Fibroblast of lung (primary cell): Measurements from ENCODE around the gene MAMDC4. TPM values are rescaled to one million over a fixed set of nuclear protein-coding genes. Genes with fewer than 3 reads are reported as not detected.

Source experiments
- DNase-seq, 2 donors: peaks; one replicate each; pipeline versions ENCODE4 v3.0.0 to v3.0.0-alpha.2; 2010; ENCODE audit warnings: low read depth in 2 of 2
- H2AFZ ChIP-seq: 2 replicates; pipeline ENCODE4 v1.5.1; 2012; ENCODE audit warnings: low read length, control low read depth, inconsistent platforms
- H3K27ac ChIP-seq: 2 replicates; pipeline ENCODE4 v1.5.1; 2011; ENCODE audit warnings: low read length, control low read depth; ENCODE audit not compliant: insufficient read depth
- H3K27me3 ChIP-seq: 2 replicates; pipeline ENCODE4 v1.5.1; 2011; ENCODE audit warnings: mild to moderate bottlenecking, low read length; ENCODE audit not compliant: control insufficient read depth, insufficient read depth
- H3K36me3 ChIP-seq: 2 replicates; pipeline ENCODE4 v1.5.1; 2011; ENCODE audit warnings: low read length; ENCODE audit not compliant: control insufficient read depth, insufficient read depth
- H3K4me1 ChIP-seq: 2 replicates; pipeline ENCODE4 v1.5.1; 2011; ENCODE audit warnings: low read length; ENCODE audit not compliant: control insufficient read depth, insufficient read depth; ENCODE audit errors: extremely low read depth
- H3K4me2 ChIP-seq: 2 replicates; pipeline ENCODE4 v1.5.1; 2011; ENCODE audit warnings: low read length, control low read depth; ENCODE audit not compliant: insufficient read depth; ENCODE audit errors: extremely low read depth
- H3K4me3 ChIP-seq, 4 experiments: fragments of 200-600 bp in 1 of 4; sonication (generic) in 1 of 4; replicated peaks in 1 of 4; 2 replicates each; pipeline ENCODE4 v1.5.1; 2011 to 2016; ENCODE audit warnings: low read length in 4 of 4, low read depth in 3 of 4, mild to moderate bottlenecking in 3 of 4, control low read depth in 2 of 4, inconsistent platforms in 1 of 4, mixed read lengths in 1 of 4; ENCODE audit not compliant: insufficient read depth in 1 of 4; ENCODE audit errors: control extremely low read depth in 1 of 4
- H3K79me2 ChIP-seq: 2 replicates; pipeline ENCODE4 v1.5.1; 2012; ENCODE audit warnings: mild to moderate bottlenecking, low read length, inconsistent platforms; ENCODE audit not compliant: control insufficient read depth, insufficient read depth
- H3K9ac ChIP-seq: 2 replicates; pipeline ENCODE4 v1.5.1; 2011; ENCODE audit warnings: mild to moderate bottlenecking, low read length, control low read depth; ENCODE audit not compliant: insufficient read depth
- H3K9me3 ChIP-seq: 2 replicates; pipeline ENCODE4 v1.5.1; 2012; ENCODE audit warnings: low read depth, low read length; ENCODE audit not compliant: control insufficient read depth, insufficient read depth
- H4K20me1 ChIP-seq: 2 replicates; pipeline ENCODE4 v1.5.1; 2011; ENCODE audit warnings: low read length; ENCODE audit not compliant: control insufficient read depth, insufficient read depth; ENCODE audit errors: extremely low read depth
- CTCF ChIP-seq, 2 donors: IDR thresholded peaks in 1 of 2; conservative IDR thresholded peaks in 1 of 2; 1 replicate in 1 of 2; 2 replicates in 1 of 2; pipeline ENCODE4 v1.5.1; 2011 to 2012; ENCODE audit warnings: low read length in 2 of 2, control low read depth in 1 of 2, inconsistent platforms in 1 of 2, low read depth in 1 of 2, mild to moderate bottlenecking in 1 of 2
- EZH2 ChIP-seq: IDR thresholded peaks from 2 replicates; pipeline ENCODE4 v1.5.1; 2012; ENCODE audit warnings: low read length, control low read depth, mild to moderate bottlenecking; ENCODE audit errors: missing control alignments
- polyA plus RNA-seq, 2 donors: library from polyadenylated mRNA; depleted of rRNA in 1 of 2; stranded (reverse) in 1 of 2; unstranded in 1 of 2; fragments of >200 nt; gene quantifications; 2 replicates each; pipeline ENCODE4 v1.2.1, GENCODE V29; 2011 to 2012; ENCODE audit warnings: missing spikeins in 1 of 2
- total RNA-seq: library from RNA; depleted of rRNA; stranded (reverse); fragments of >200 nt; gene quantifications from 2 replicates; pipeline ENCODE4 v1.2.1, GENCODE V29; 2014

MAMDC4 gene
- total and polyA plus RNA-seq, 2 donors (not counting 1 experiment from before 2014, with no cell fraction given), result 0.37 to 4.6 TPM

DNA sequence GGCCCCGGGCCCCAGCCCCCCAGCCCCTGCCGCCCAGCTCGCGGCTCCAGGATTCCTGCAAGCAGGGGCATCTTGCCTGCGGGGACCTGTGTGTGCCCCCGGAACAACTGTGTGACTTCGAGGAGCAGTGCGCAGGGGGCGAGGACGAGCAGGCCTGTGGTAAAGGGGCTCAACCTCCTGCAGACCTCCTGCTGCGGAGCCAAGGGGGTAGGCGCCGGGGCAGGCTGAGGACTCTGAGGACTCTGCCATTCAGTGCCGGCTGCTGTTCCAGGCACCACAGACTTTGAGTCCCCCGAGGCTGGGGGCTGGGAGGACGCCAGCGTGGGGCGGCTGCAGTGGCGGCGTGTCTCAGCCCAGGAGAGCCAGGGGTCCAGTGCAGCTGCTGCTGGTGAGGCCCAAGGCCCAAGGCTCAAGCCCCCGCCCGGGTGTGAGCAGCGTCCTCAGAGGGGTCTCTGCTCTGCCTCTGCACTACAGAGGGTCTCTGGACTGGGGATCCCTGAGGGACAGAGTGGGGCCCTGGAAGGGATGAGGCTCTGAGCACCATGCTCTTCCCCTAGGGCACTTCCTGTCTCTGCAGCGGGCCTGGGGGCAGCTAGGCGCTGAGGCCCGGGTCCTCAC is 3.4 kb downstream of the MAMDC4 start:
- H3K36me3 ChIP-seq, result peaks cover 17% of the 10 kb centered on the region
- H3K4me2 ChIP-seq, result no peak overlapping the region
- no peaks in the 10 kb centered on the region for H4K20me1 ChIP-seq
- no peak overlapping the region for H2AFZ ChIP-seq
- TF ChIP-seq EZH2 (no peak), CTCF (conservative IDR thresholded peaks at IDR 0.05 in 1 of 2, IDR thresholded peaks at IDR 0.05 in 1 of 2; ENCODE audit: low read depth in 1 of 2, low read length in 2 of 2) (no peak)
- no peak for DNase-seq
- no peak overlapping the region for H3K27ac ChIP-seq
- H3K27me3 ChIP-seq, result no peaks in the 10 kb centered on the region
- no peaks in the 10 kb centered on the region for H3K9me3 ChIP-seq
- H3K9ac ChIP-seq, result no peak overlapping the region
- H3K4me3 ChIP-seq, result no peak overlapping the region
- H3K4me1 ChIP-seq, result peaks cover 2% of the 10 kb centered on the region
- H3K79me2 ChIP-seq, result no peaks in the 10 kb centered on the region

- Histone ChIP-seq H3K4me1 (peaks cover 2% of the 10 kb centered on the region), H3K9me3 (no peaks in the 10 kb centered on the region), H3K27ac (no peak overlapping the region), H3K9ac (no peak overlapping the region), H4K20me1 (no peaks in the 10 kb centered on the region), H3K4me3 (no peak overlapping the region), H3K27me3 (no peaks in the 10 kb centered on the region), H3K36me3 (peaks cover 18% of the 10 kb centered on the region), H3K79me2 (no peaks in the 10 kb centered on the region), H3K4me2 (no peak overlapping the region), H2AFZ (no peak overlapping the region)
- no peak for TF ChIP-seq CTCF (conservative IDR thresholded peaks at IDR 0.05 in 1 of 2, IDR thresholded peaks at IDR 0.05 in 1 of 2; ENCODE audit: low read depth in 1 of 2, low read length in 2 of 2)
- TF ChIP-seq EZH2, result no peak
- no peak for DNase-seq
Observed at GRCh38 chr9:136856079-136856476, 3.9 kb downstream of the MAMDC4 start.

DNA sequence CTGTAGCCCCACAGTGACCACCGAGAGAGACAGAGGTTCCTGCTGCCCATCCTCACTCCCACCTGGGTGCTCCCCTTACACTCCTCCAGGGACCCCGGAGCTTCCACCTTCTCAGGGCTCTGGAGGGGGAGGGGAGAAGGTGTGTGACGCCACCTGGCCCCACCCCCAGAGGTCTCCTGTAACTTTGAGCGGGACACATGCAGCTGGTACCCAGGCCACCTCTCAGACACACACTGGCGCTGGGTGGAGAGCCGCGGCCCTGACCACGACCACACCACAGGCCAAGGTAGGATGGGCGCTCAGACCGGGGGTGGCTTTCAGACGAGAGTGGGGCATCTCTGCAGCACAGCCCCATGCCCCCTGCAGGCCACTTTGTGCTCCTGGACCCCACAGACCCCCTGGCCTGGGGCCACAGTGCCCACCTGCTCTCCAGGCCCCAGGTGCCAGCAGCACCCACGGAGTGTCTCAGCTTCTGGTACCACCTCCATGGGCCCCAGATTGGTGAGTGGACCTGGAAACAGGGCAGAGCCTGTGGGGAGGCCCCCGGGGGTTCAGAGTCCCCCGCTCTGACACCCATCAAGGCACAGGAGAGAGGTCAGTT is 4.5 kb downstream of the MAMDC4 start:
- Histone ChIP-seq H3K36me3 (peaks cover 15% of the 10 kb centered on the region), H2AFZ (no peak overlapping the region), H3K9ac (no peak overlapping the region), H3K4me2 (no peak overlapping the region), H3K4me1 (peaks cover 2% of the 10 kb centered on the region), H3K79me2 (no peaks in the 10 kb centered on the region), H3K27ac (no peak overlapping the region), H3K4me3 (no peak overlapping the region), H3K27me3 (no peaks in the 10 kb centered on the region), H3K9me3 (no peaks in the 10 kb centered on the region), H4K20me1 (no peaks in the 10 kb centered on the region)
- no peak for TF ChIP-seq EZH2
- no peak for TF ChIP-seq CTCF (conservative IDR thresholded peaks at IDR 0.05 in 1 of 2, IDR thresholded peaks at IDR 0.05 in 1 of 2; ENCODE audit: low read depth in 1 of 2, low read length in 2 of 2)
- no peak for DNase-seq
